GM19438 (cell line): ENCODE data around the gene FRMD4A.

Experiments used
- ATAC-seq: cut with Tn5 transposase; IDR thresholded peaks from one replicate; pipeline ENCODE4 v1.9.1; 2021; ENCODE audit warnings: low read depth; ENCODE audit not compliant: unreplicated experiment

FRMD4A gene

DNA sequence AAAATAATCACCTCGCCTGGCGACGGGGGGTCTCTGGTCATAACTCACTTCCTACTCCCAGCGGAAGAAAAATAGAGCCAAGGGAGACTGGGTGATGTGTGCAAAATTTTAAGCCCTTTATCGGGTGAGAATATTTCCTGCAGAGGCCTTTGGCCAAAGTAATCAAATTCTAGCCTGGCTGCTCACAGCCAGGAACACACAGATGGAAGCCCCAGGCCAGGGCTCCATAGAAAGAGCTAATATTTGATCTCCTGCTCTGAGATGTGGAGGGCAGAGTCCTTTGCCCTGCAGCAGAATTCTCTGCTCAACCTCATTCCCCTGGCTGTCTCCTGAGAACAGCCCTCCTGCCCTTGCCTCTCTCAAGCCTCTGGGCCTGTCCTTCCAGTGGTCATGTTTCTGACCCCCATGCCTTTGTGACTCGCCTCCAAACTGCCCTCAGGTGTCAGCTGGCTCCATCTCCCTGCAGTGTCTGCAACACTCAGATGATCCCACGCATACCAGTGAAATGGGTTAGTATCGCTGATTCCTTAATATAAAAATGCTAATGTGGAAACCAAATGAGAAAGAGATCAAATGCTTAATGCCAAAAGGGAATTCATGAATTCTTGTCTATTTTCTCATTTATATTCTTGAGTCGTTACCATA is 34.5 kb downstream of the FRMD4A start:
- no peak for ATAC-seq

DNA sequence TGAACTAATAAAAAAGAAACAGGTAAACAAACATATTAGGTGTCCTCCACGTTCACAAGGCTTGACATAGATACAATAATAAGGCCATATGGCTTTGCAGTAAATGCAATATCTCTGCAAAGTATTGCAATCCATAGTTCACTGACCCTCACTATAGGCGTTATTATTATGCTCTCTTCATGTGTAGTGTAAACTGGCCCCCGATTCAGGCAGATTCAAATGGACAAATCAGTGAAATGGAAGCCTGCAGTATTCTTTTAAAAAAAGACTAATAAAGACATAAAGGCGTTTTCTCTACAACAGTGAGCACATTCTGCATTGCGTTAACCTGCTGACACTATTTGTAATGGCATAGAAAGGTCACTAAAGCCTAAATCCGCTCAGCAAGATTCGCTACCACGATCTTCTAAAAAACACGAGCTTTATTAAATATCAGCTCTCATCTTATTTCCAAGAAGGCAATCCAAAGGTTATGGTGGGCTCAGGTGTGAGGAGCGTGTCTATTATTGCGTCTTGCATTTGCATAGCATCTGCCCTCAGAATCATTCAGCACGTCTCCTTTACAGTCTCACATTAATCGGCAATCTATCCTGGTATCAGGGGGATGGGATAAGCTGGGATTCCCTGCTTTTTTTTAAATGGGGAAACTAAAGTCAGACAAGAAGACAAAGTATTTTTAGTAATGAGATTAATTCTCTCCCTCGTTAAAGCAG is 36.2 kb downstream of the FRMD4A start:
- no peak for ATAC-seq

DNA sequence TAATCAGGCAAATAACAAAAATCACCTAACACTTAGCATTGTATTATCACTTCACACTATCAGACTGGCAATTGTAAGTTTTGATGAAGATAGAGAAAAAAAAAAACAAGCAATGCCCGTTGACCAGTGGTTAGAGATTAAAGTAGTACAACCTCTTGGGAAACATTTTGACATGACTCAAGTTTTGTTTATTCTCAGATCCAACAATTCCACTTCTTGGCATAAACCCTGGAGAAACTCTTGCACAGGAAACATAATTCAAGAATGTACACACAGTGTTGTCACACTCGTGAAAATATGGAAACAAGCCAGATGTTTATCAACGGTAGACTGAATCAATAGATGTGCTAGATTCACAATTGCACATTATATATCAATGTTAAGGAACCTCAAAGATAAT is 37.2 kb downstream of the FRMD4A start:
- ATAC-seq = no peak

DNA sequence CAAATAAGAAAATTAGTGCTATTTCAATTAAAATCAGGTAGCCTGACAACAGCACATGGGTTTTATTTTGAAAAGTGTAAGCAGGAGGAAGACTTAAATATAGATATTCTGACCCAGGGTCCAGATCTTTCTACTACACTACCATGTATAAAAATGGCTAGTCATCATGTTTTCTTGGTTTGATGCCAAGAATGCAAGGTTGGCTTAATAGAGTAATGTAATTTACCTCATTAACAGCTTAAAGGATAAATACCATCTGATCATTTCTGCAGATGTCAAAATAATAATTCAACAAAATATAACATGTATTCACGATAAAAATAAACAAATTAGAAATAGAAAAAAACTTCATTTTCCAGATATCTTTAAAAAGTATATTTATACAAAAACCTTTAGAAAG is 39.4 kb downstream of the FRMD4A start:
- ATAC-seq = no peak

DNA sequence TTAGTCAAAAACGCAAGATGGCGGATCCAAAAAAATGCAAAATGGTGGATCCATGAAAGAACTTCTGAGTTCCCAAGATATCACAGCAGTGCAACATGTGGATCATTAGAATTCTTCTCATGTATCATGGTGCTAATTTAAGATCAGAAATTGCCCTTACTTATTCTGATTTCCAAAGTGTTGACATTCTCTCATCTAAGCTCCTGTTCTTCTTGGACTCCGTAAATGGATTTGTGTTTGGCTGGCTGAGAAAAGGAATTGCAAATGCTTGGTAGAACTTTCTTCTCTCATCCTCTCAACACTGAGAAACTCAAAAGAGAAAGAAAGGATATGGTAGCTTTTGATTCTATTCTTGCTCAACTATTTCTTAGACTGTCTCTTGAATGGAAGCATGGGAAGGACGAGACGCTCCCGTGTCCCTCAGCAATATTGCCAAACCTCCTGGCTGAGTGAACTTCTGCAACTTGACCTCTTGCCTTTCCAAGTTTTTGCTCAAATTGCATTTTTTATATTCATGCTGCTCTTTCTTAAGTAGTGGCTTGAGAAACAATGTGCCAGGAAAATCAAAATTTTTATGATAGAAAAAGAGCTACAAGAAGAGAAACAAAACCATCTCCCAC is 44.7 kb downstream of the FRMD4A start:
- no peak for ATAC-seq

DNA sequence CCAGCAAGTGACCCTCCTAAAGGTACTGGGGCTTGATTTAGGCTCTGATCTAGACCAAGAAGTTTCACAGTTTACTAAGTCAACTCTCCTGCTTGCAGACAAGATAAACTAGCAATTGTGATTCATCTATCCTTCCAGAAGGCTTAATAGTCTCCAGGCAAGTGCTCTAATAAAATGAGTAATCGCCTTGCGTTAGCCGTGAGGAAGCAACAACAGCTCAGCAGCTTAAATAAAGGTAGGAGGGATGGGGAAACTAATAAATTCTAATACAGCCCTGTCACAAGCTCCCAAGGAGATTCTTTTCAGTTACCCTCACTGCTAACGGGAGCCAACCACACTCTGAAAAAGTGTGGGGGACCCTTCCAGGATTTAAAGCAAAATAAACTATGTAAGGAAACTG is 48.4 kb downstream of the FRMD4A start:
- ATAC-seq = no peak

DNA sequence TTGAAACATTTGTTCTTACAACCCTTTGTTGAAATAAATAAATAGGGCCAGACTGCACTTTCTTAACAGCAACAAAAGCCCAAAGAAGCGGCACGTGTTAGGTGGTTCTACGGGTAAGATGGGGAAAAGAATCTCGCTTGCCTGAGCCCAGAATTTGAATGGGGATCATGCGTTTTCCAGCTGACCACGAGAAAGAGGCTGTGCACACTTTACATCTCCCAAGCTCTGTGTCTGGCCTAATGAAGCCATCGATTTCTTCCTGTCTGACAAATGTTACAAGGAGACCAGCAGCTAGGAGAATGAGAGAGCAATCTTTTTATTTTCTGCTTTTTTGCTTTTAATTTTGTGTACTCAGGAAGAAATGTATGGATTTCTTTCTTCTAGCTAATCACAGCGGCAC is 52.2 kb downstream of the FRMD4A start:
- ATAC-seq = no peak

DNA sequence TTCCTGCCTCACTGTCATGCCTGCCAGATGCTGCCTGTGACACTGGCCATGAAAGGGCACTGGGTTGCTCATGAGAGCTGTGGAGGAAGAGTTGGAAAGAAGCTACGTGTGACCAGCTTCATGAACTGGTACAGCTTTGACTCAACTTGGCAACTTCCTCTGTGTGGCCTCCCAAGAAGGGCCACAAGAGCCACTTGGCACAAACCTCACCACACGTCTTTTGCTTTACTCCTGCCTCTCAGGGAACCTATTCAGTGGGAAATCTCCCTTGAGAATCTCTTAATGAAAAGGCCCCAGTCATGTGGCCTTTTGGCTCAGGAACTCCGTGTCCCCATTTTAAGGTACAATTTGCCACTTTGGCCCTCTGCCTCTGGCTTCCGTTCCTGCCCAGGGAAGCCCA is 54.5 kb downstream of the FRMD4A start:
- ATAC-seq = no peak

DNA sequence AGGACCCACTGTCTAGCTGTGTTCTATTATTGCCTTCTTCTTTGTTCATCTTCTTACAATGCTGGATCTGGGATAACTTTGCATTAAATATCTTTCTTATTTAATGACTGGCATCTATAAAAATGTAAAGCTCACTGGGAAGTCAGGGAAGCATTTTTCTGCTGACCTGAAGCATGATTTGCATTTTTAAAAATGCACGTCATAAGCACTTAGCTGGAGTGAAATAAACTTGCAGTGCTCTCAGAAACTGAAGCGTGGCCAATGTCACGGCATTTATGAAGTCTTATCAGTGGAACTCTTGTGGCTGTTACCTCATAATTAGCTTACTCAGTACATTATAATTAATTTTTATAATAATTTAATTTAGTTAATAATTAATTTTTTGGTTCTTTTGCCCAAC is 59.1 kb downstream of the FRMD4A start:
- no peak for ATAC-seq

DNA sequence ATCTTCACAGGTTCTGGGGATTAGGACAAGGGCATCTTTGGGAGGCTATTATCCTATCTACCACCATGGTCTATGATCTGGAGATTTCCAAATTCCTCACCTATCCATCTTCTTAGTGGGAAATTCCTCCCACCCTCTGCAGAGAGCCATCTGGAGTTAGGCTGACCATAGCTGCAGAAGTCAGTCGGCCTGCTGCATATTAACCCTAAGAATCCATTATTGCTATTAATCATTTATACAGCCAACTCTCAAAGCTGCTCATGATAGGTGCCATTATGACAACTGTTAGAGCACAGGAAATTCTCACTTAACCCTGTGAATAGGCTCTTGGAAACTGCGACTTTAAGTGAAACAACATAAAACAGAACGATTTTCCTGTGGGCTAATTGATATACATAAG is 60.4 kb downstream of the FRMD4A start:
- ATAC-seq = no peak

DNA sequence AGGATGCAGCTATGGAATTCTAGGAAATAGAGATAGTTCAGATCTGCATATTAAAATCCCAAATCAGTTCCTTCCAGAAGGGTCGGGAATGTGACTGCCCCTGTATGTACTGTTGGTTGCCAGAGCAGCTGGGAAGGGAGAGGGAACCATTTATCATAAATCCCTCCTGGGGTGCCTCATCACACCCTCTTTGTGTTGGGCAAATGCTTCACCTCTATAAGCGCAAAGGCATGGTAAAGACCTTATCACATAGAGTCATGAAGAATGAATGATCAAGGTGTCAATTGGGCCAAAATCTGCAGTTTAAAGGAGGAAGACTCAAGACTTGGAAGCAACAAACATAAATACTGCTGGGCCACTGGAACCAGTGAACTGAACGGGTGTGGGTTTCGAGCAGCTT is 65.0 kb downstream of the FRMD4A start:
- no peak for ATAC-seq

DNA sequence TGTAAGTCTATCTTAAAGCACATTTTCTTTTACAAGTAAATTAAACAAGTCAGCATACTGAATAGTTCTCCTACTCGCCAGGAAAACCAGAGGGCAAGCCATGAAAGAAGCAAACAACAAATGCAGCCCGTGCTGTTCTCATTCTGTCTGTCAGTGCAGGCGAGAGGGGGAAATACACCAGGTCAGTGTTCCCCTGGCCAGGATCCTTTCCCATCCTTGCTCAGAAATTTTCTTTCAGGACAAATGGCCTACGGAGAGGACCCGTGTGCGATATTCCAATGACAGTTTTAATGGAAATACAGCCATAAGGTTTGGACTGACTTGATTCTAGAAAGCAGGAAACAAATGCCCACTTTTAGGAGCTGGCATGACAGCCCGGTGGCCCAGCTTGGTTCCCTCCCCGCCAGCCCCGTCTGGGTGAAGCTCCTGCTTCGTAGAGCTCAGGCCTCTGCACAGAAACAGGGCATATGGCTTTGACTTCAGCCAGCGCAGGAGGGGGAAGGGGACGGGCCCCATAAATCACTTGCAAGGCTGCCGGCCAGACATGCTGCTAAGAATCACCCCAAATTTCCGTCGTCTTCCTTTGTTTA is 67.8 kb downstream of the FRMD4A start:
- no peak for ATAC-seq

DNA sequence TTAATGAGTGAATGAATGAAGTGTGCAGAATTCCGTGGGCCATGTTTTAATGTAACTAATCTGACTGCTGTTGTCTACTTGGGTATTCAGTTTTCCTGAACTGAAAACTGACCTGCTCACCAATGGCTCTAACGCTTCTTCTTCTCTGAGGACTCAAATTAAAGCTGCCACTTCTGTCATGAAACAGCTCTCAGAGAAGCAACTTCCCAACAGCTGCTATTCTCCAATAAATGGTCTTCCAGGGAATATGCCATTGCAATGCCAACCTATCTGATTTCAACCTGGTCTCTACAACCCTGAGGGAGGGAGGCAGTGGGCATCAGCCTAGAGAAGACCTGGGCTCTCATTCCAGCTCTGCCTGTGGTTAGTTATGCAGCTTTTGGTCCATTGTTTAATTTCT is 69.4 kb downstream of the FRMD4A start:
- no peak for ATAC-seq

DNA sequence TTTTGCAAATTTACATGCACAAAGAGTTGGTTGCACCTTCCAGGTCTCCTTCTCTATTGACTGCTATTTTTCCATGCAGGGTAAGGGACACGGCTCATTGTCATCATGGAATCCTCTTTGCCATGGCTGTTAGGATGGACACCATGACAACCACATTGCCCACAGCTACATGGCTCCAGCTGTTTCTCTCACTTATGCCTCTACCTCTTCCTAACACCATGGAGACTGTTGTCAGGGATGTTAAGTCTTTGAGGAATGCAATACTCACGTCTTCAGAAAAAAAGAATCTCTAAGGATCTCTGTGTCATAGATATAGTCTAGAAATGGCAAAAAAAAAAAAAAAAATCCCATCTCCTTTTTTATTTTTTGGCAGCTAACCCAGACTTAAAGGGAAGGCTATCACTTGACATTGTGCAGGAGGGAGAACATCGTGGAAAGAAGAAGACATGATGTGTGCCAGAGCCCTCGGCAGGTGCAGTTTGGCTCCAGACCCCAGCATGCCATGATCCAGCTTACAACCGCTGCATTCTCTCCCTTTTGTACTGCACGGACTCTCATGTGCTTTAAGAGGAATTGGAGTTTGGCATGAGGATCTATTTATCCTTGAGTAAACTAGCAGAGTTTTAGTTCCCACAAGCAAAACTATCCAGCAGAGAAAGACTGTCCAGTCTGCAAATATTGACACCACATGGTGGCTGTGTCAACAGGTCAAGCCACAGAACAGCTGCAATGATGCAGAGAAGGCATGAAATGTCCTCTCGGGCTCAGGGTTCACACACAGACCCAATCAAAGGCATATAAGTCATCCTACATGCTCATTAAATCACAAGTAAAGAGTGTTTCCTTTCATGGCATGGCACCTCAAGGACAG is 70.8 kb downstream of the FRMD4A start:
- no peak for ATAC-seq

DNA sequence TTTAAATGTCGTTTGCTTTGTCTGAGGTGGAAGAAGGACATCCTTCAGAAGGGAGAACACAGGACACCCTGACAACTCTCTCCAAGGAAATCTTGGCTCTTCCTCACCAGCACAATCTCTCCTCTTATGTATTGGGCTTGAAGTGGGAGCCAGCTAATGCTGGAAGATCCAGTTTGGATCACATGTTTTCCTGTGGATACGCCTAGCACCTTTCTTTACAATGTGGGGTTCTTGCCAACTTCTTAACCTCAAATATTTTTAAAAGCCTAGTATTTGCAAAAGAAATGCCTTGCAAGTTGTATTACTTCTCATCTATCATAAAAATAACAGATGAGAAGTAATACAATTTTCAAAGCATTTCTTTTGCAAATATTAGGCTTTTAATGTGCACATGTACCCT is 76.4 kb downstream of the FRMD4A start:
- no peak for ATAC-seq

DNA sequence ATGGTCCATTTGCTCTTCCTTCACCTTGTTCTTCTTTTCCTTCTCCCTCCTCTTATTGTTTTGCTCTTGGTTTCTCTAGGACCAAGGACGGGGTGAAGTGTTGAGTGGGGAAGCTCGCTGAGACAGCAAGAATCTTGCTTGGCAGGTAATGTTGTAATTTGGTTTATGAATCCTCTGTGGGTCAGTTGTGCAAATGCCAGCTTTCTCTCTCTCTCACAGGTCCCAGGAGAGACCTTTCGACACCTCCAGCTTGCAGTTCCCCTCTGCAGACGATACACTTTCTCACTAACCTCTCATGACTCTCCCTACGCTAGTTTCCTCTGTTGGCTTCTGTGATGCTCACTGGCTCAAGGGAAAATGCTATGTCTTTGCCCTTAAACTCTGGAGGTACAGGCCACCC is 77.0 kb downstream of the FRMD4A start:
- ATAC-seq = no peak

DNA sequence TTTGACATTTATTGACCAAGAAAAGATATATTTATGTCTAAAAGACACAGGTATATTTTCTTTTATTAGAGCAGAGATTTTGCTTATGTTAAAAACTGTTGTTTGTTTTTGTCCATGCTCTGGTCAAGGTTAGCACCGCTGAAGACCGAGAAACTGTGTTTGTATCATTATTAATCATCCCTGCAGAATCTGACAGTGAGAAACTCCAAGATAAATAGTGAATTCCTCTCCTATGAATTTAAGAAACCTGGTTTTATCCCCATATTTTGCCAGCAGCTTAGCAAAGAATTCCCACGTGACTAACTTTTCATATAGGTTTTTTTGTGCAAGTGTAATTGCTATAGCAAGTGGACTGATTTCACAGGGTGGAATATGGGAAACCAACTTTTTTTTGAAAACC is 77.6 kb downstream of the FRMD4A start:
- no peak for ATAC-seq

DNA sequence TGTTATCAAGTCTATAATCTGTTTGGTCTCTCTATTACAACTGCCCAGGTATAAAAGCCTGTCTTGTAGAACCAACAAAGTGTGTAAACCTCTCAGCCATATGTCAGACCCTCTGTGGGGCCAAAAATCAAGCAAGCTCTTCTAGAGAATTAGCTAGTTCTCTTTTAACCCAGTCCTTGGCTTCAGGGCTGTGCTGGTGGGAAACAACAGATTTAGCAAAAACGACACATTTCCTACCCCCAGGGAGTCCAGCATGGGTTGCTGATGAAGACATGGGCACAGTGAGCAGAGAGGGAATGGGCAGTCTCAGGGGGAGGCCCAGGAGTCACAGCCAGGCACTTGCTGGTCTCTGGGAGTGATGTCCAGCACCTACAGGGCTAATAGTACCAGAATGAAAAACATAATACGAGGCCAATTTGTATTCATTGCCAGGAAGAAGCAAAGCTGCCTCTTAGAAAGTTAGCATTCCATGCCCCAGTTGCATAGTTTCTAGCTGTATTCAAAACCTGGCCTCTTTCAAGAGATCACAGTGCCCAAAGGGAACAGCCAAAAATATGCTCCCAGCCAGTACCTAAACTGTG is 80.1 kb downstream of the FRMD4A start:
- no peak for ATAC-seq

DNA sequence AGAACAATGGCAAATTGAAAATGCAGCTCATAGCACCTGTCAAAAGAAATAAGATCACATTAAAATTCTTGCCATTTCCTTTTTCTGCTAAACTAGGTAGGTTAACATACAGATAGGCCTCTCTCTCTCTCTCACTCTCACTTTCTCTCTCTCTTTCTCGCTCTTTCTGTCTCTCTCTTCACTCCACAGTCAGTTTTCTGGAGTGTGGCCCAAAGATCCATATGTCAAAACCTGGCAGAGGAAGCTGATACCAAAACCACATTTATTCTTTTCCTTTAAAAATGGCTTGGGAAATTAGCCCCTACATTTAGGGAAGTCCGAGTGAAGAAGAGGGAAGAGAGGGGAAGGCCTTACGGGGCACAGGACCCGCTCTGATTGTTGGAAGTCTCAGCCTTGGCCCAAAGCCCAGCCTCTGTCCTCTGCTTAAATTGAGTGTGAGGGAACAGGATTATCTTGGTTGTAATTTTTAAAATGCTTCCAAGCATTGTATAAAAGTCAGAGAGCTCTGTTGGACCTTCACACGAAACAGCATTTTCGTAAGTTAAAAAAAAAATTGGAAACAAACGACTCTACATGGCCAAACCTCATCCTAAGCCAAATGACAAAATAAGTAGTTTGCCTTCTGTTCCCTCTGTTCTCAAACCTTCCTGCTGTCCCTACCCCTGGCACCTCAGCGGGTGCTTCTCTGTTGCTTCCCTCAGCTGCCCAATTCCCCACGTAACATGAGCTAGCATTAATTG is 83.2 kb downstream of the FRMD4A start:
- no peak for ATAC-seq

DNA sequence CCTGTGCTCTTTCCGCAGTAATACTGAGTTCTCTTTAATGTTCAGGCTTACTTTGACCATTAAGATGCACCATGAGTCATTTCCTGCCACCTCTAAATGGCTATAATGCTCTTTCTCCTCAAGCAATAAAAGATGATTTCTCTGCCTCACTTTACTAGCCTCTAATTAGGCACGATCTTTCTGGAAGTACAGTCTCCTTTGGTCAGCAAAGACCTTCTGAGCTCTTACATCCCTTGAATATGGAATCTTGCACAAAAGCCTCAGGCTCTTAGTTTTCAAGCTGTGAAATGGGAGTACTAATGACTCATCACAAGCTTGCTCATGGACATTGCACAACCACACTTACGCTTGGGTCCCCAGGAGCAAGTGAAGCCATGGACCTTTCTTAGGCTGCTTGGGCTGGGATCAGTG is 85.9 kb downstream of the FRMD4A start:
- ATAC-seq = no peak
